ENCODE measurements around the gene ADAMTS2.
A peak's percentile ranks its signal among the peaks of the same experiment; 100 is the strongest.

The ADAMTS2 gene

DNA sequence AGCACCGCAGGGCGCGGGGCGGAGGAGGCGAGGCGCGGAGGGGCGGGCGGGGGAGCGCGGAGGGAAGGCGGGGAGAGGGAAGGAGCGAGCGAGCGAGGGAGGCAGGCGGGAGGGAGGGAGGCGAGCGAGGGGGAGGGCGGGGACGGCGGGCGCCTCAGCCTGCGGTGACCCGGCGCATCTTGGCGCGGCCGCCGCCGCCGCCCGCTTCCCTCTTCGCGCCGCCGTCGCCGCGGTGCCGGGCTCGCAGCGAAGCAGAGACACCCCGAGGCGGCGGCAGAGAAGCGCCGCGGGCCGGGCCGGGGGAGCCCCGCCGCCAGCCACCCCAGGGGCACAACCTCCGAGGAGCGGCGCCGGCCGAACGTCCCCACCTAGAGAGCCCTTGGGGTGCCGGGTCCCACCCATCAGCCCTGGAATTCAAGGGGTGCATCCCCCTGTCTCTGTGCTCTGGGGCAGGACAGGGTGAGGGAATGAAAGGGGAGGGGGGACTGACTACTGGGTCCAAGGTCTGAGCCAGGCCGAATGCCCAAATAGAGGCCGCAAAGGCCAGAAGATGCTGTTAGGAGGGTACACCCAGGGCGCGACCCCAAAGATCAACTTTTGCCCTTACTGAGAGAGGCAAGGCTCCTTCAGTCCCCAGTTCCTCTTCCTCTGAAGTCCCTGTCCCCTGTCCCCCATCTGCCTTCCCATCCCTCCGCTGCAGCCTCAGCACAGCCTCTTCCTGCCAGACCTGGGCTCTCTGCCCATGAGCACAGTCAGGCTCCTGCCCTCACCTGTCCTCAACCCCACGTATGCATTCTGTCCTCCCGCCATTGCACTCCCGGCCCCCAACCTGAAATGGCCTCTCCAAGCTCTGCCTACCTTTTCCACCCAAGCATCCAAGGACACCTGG, at the start of gene ADAMTS2:
Gene ADAMTS2 (minus strand): TSS at position 29 of the 889 bp plus-strand sequence. CDS start 133 bp downstream, outside the sequence.
- peak; percentile 51 for DNase-seq

DNA sequence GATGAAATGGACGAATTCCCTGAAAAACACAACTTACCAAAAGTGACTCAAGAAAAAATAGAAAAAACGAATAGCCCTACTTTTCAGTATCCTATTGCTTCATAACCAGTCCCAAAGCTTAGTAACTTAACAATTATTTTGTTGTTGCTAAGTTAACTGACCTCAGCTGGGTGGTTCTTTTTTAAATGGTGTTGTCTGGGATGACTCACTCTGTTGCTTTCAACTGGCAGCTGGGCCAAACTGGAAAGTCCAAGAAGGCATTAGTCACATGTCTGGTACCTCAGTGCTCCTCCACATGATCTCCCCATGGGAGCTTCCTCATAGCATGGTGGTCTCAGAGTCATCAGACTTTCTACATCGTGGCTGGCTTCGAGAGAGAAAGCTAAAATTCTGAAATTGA, 47.8 kb upstream of the ADAMTS2 start:
- DNase-seq: peak; percentile 55

DNA sequence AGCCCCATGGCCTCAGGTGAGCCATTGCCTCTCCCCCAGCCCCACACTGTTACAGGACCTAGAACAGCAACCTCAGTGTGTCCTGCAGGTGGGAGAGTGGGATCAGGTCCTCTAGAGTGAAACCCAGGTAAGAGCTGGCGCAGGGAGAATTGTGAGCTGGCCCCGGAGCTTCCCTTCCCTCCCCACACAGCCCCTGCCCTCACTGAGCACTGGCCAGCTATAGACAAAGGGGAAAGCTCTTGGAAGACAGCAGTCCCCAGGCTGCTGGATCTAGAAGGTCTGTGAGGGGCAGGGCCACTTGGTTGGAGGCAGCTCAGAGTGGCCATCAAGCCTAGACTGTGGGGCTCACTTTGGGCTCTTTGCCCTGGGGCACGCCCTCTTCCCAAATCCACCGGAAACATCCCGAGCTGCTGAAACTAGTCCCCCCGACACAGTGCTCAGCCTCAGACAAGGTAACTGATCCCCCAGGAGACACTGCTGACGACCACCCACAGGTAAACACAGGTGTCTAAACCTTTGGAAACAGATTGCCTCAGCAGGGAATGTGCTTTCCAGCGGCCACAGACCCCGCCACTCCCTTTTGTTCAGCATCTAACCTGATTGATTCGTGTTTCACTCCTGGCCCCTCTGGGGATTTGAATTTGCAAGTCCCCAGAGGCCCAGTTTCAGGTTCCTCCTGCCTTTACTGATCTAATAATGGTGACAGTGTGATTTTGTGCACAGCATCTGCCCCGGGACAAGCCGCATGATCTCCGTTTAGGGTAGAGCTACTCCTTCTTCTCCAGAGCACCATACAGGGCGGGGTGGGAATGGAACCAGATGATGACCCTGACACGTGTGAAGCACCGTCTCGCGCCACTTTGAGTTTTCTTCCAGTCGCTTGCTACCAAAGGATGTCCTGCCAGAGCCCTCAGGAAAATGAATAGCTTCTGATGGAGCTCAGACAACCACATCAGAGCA, 42.2 kb upstream of the ADAMTS2 start:
- no peak for DNase-seq

DNA sequence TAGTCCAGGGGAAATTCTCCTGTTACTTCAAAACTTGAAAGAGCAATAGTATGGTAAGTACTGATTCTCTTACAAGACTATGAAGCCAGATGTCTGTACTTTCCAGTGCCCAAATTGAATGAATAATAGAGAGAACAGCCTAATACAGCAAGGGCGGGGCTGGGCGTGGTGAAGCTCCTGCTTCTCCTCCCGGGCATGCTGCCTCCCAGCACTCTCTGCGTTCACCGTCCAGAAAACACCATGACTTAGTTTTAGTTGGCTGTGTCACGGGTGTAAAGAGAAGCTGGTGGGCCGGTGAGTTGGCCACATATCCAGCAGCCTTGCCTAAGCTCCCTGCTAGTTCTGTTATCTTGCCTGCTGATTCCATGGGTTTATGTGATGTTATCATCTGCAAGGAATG, 40.7 kb upstream of the ADAMTS2 start:
- DNase-seq: no peak

DNA sequence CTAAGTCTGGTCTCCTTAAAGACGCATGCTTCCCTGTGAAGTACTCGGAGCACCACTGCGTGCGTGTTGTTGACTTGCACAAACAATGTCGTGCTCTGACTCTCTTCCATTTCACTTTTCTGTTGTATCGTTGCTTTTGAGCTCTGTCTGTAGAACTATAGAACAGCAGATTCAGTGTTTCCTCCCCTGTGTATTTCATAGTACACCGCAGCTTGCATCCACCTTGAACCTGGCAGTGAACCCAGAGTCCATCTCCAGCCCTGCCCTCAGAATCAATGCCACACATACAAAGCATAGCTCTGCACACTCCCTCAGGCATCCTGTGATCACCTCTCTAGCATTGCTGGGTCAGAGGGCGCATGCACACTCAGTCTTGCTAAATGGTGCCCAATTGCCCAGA, 37.2 kb upstream of the ADAMTS2 start:
- DNase-seq: no peak

DNA sequence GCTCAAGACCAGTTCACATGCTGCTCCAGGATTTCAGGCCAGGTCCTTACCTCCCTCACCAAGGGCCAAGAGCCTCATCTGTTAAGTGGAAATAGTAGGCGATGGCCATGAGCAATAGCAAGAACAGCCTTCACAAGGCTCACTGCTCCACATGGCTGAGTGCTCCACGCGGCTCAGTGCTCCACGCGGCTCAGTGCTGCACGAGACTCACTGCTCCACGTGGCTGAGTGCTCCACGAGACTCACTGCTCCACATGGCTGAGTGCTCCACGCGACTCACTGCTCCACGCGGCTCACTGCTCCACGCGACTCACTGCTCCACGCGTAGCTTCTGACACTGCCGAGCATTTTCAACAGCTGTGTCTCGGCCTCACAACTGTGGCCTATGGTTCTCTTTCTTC, 36.4 kb upstream of the ADAMTS2 start:
- no peak for DNase-seq

DNA sequence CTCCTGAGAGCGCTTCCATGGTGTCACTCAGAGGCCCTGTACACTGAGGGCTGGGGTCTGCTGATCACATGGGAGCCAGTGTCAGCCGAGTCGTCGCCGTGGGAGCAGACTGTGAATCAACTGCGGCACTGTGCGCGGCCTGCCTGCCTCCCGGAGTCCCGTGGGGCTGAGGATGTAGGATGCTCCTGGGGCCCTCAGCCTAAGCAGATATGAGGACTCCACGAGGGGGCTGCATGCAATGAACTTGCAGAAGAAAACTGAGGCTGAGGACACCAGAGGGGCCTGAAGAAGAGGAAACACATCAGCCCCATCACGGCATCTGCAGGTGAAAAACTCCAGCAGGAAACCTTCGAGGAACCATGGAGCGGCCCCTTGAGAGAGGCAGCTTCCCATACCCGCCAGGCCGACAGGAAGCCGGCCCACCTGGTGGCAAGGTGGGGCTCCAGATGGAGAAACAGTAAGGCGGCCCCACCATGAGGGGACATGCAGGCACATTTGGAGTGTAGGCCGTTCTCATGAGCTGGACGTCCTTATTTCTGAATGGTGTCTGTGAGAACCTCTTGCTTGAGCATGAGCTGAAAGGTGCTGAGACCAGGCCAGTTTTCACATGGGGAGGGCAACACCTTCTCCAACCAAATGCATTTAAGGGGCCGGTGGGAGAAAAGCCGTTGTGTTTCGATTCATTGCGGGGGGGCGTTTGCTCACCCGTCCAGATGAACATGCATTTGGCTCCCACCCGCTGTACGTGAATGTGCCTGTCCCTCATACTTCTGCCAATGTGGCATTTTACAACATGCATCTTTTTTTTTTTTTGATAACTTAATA, 35.2 kb upstream of the ADAMTS2 start:
- no peak for DNase-seq

DNA sequence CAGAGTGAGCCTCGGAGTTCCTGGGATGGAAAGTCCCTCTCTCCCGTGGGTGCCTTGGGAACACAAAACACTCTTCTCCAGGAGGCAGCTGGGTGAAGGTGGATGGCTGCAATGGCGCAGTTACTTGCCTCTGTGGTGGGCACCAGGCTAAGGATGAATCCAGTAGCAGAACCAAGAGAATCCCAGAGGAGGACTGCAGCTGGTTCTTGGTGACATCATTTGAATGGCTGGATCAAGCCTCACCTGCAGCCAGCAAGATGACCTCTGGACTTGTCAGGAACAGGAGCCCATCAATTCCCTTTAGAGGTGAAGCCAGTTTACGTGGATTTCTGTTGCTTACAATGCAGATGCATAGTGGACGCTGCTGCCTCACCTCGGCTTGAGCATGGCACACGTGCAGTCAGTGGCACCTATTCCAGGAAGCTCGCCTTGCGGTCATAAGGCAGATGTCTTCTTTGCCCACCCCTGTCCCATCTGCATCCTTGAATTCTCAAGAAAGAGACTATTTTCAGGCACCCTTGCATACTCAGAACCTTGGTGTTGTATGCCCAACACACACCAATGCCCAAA, 34.1 kb upstream of the ADAMTS2 start:
- no peak for DNase-seq

DNA sequence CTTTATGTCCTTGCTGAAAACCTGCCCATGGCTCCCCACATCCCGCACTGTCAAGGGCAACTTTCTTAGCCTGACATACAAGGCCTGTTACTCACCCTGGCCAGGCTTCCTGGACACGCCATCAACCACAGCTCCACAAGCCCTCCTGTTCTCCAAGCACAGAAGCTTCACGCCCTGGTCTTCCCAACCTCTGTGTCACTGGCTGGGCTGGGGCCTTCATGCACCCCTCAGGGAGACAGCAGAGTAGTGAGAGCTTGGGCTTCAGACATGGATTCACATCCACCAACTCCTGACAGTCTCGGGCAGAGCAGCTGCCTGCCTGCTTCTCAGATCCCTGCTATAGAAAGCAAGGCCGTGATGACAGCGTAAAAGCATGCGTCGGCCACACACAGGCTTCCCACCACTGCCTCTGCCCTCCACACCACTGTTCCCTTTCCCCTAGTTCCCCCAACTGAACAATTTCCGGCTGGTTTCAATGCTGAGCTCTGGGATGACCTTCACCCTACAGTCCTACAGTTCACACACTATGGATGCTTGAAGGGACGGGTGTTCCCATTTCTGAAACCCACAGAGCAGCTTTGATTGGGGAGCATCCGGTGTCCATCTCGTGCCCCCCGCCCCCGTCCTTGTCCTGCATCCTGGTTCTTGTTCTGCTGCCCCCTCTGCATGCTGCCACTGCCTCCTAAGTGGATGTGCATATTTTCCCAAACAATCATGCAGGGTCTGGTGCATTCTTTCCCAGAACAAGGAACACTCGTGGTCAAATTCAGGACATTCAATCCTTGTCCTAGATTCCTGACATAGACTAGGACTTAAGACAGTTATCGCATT, 33.4 kb upstream of the ADAMTS2 start:
- DNase-seq: peak; percentile 82

DNA sequence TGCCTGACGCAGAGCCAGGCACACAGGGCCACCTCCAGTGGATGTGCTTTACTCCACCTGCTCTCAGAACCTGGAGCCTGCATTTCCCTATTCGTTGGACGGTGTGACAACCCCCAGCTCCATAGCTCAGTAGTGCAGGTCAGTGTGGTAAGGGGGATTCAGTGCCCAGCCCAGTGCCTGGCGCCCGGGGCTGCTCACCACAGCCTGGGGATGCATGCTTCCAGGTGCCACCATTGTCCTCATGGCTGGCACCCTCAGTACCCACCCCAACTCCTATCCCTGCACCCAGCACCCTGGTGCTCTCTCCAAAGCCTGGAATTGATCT, 32.8 kb upstream of the ADAMTS2 start:
- DNase-seq: no peak

DNA sequence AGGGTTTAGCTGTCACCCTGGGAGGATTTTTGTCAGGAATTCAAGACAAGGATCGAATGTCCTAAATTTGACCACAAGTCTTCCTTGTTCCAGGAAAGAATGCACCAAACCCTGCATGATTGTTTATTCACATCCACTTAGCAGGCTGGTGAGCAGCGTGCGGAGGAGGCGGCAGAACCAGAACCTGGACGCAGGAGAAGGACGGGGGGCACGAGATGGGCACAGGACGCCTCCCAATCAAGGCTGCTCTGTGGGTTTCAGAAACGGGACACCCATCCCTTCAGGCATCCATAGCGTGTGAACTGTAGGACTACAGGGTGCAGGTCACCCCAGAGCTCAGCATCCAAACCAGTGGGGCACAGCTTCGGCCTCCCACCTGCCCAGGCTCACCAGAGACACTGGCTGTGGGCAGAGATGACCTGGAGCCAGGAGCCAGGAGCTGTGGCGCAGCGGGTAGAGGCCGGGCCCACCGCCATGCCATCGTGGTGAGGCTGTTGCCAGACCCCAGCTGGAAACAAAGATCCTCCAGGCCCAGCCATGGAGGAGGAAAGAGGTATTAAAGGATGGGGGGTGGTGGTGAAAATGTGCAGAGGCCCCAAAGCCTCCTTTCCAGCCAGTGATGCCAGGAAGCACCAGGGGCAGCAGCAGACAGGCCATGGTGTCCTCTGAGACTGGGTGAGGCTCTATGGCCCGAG, 32.3 kb upstream of the ADAMTS2 start:
- peak; percentile 16 for DNase-seq

DNA sequence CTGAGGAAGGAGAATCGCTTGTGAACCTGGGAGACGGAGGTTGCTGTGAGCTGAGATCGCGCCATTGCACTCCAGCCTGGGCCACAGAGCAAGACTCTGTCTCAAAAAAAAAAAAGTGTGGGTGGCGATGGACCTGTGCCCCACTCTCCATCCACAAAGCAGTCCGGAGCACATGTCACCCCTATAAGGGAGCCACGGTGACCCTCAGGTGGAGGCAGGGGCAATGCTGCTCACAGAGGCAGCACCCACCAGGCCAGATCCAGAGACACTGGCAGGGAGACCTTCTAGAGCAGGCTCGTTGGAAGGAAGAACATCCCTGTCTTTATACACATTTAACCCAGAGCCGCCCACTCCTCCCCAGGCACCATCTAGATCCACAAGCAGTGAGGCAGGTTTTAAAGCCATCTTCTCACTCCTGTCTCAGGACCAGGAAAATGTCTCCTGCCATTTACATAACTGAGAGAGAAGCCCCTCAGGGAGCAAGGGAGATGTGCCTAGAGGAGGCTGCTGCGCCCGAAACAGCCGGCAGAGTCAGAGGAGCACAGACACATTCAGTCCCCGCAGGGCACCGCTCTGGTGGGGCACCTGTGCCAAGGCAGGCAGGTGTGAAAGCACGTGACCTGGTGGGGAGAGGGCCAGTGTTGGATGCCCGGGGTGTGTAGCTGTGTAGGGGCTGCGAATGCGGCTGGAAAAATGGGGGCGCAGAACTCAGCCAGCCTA, 31.6 kb upstream of the ADAMTS2 start:
- no peak for DNase-seq

DNA sequence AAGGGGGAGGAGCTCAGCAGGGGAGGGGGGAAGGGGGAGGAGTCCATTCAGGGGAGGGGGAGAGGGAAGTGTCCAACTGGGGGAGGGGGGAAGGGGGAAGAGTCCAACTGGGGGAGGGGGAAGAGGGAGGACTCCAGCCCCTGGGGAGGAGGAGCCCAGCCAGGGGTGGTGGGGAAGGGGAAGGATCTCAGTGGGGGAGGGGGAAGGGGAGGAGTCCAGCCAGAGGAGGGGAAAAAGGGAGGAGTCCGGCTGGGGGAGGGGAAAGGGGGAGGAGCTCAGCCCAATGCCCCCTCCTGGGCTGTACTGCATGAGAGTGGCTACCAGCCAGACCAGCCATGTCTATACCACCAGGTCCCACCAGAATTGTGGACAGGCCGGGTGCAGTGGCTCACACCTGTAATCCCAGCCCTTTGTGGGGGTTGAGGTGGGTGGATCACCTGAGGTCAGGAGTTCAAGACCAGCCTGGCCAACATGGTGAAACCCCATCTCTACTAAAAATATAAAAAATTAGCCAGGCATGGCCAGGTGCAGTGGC, 30.6 kb upstream of the ADAMTS2 start:
- DNase-seq: no peak

DNA sequence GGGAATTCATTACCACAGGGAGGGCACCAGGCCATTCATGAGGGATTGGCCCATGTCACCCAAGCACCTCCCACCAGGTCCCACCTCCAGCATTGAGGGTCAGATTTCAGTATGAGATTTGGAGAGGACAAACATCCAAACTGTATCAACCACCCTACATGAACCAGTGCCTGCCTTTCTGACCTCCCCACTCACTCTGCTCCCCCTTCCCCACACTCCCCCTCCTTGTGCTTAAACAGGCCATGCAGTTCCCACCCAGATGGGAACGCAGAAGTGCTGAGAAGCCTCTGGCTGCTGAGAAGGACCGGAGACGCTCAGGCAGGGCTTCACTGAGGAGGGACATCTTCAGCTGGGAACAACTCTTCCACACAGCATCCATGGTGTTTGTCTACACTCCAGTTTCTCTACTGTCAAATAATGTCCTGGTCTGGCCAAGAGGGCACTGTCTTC, 30.0 kb upstream of the ADAMTS2 start:
- DNase-seq: no peak

DNA sequence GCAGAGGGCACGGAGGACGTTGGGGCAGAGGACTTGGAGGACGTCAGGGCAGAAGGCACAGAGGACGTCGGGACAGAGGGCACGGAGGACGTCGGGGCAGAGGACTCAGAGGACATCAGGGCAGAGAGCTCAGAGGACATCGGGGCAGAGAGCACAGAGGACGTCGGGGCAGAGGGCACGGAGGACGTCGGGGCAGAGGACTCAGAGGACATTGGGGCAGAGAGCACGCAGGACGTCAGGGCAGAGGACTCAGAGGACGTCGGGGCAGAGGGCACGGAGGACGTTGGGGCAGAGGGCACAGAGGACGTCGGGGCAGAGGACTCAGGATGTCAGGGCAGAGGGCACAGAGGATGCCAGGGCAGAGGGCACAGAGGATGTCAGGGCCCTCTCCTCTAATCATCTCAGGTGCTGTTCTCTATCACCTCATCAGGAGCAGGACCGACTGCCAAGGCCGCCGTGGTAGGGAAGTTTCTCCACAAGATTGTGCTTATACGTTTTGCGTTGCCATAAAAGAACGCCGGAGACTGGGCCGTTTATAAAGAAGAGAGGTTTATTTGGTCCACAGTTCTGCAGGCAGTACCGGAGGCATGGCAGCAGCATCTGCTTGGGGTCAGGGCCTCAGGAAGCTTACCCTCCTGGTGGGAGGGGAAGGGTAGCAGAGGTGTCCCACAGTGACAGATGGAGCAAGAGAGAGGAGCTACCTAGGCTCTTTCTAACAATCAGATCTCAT, 29.4 kb upstream of the ADAMTS2 start:
- no peak for DNase-seq

DNA sequence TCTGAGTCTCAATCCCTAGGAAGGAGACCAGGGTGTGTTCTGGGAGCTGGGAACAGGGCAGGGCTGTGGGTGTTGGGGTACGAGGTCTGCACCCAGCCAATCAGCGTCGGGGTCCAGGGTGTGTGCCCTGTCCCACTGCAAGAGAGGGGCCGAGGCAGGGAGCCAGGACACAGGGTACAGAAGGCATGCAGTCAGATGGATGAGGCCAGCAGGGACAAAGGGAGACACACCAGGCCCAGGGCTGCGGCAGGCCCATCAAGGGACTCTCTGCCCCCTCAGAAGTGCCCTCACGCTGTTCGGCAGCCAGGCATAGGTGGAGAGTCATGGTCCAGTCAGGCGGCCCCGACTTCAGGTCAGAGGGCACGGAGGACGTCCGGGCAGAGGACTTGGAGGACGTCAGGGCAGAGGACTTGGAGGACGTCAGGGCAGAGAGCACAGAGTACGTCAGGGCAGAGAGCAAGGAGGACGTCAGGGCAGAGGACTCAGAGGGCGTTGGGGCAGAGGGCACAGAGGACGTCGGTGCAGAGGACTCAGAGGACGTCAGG, 28.8 kb upstream of the ADAMTS2 start:
- DNase-seq: no peak

DNA sequence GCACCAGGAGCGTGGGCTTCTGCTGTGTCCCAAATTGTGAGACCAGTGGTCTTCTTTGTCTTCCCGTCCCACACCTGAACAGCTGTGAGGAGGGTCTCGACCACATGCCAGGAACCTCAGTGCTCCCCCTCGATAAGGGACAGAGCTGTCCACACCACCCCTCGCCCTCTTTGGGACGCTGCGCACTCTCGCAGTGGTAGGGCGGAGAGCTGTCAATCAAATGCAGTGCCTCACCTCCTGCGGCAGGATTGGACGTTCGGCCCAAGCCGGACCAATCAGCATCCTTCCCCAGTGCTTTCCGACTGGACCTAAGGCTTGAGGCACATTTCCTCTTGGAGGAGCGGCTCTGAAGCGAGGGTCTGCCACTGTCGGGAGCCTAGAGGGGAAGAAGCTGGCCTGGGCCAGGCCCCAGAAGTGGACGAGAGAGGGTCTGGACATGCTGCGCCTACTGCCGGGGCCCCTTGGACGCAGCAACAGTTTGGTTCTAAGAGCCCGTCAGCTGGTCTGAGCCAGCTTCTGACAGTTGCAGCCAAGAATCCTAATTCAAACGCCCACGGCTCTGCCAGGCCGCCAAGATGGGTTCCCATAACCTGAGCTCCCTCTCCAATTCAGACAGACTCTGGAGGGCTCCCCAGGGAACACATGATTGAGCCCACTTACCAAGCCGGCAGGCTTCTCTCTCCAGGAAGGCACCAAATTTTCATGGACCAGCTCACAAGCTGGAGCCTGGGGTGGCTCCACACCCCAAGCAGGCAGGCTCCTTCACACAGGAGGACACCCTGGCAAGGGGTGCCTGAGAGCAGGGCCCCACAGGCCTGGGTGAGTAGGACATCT, 28.1 kb upstream of the ADAMTS2 start:
- DNase-seq: no peak
